Endothelial cell of umbilical vein (primary cell): ENCODE results near the gene NOD1. TPM values are rescaled to one million over a fixed set of nuclear protein-coding genes. Genes with fewer than 3 reads are reported as not detected.

Experiments used
- BruUV-seq: library from RNA; stranded (reverse); fragments of 400-500 nt; replicated peaks from 2 replicates; lab custom pipeline; 2021; lab: Mats Ljungman, UMichigan
- CTCF ChIA-PET: fragments of 300-600, 350-600 bp; sonication (Branson Sonifier 250); formaldehyde crosslinking; loops from one replicate; lab custom pipeline; 2021; ENCODE audit warnings: antibody characterized with exemption, inconsistent platforms; lab: Charles Lee
- POLR2A ChIA-PET: fragments of 300-600, 350-600 bp; sonication (Branson Sonifier 250); formaldehyde crosslinking; loops from one replicate; lab custom pipeline; 2021; ENCODE audit warnings: antibody characterized with exemption, inconsistent platforms; lab: Charles Lee
- DNase-seq: peaks from one replicate; pipeline ENCODE4 v3.0.0-alpha.2; 2011; ENCODE audit warnings: low read depth, low spot score
- FAIRE-seq: peaks from 2 replicates; lab custom pipeline; 2011; peaks lifted over from hg19 to GRCh38; lab: Jason Lieb, UNC
- H2AFZ ChIP-seq: 2 replicates; pipeline ENCODE4 v1.6.0; 2012; ENCODE audit warnings: low read depth, low read length, control low read depth, inconsistent platforms
- H3K27ac ChIP-seq: 2 replicates; pipeline ENCODE4 v1.5.1; 2011; ENCODE audit warnings: low read depth, mild to moderate bottlenecking, control low read depth, low read length, moderate library complexity; ENCODE audit not compliant: insufficient read depth
- H3K27me3 ChIP-seq, 2 experiments: 2 replicates each; pipeline versions ENCODE4 v1.6.0 to v1.6.1; 2011; ENCODE audit warnings: low read length in 2 of 2, mixed read lengths in 1 of 2; ENCODE audit not compliant: control insufficient read depth in 2 of 2, insufficient read depth in 2 of 2
- H3K36me3 ChIP-seq, 2 experiments: 2 replicates in 1 of 2; 3 replicates in 1 of 2; pipeline ENCODE4 v1.5.1; 2011; ENCODE audit warnings: low read length in 2 of 2, mild to moderate bottlenecking in 1 of 2, moderate library complexity in 1 of 2; ENCODE audit not compliant: control insufficient read depth in 2 of 2, insufficient read depth in 2 of 2; ENCODE audit errors: extremely low read depth in 1 of 2
- H3K4me1 ChIP-seq: 3 replicates; pipeline ENCODE4 v1.5.1; 2011; ENCODE audit warnings: mild to moderate bottlenecking, low read length; ENCODE audit not compliant: control insufficient read depth, insufficient read depth; ENCODE audit errors: extremely low read depth
- H3K4me2 ChIP-seq: 2 replicates; pipeline ENCODE4 v1.6.1; 2011; ENCODE audit warnings: low read length, control low read depth, mixed read lengths; ENCODE audit not compliant: insufficient read depth
- H3K4me3 ChIP-seq, 3 experiments: fragments of 200-600 bp in 1 of 3; sonication (generic), shearing (Covaris generic) in 1 of 3; replicated peaks in 1 of 3; 2 replicates each; pipeline ENCODE4 v1.5.1; 2011 to 2016; ENCODE audit warnings: control low read depth in 3 of 3, low read length in 3 of 3, mild to moderate bottlenecking in 2 of 3, inconsistent platforms in 1 of 3, low read depth in 1 of 3, moderate library complexity in 1 of 3; ENCODE audit not compliant: insufficient read depth in 1 of 3
- H3K79me2 ChIP-seq: 2 replicates; pipeline ENCODE4 v1.6.0; 2012; ENCODE audit warnings: low read length, inconsistent platforms; ENCODE audit not compliant: control insufficient read depth, insufficient read depth
- H3K9ac ChIP-seq: replicated peaks from 2 replicates; pipeline ENCODE3; 2011; ENCODE audit warnings: low read length, control low read depth; ENCODE audit not compliant: insufficient read depth; ENCODE audit errors: extremely low read depth
- H3K9me1 ChIP-seq: replicated peaks from 3 replicates; pipeline ENCODE4 v1.6.0; 2011; ENCODE audit warnings: mild to moderate bottlenecking, low read length; ENCODE audit not compliant: control insufficient read depth, insufficient read depth; ENCODE audit errors: extremely low read depth
- H3K9me3 ChIP-seq: replicated peaks from 2 replicates; pipeline ENCODE4 v1.5.1; 2012; ENCODE audit warnings: low read length, inconsistent platforms; ENCODE audit not compliant: control insufficient read depth, insufficient read depth
- H4K20me1 ChIP-seq: replicated peaks from 2 replicates; pipeline ENCODE3; 2011; ENCODE audit warnings: mild to moderate bottlenecking, low read length; ENCODE audit not compliant: control insufficient read depth, insufficient read depth; ENCODE audit errors: extremely low read depth
- CTCF ChIP-seq, 2 donors: IDR thresholded peaks; 1 replicate in 1 of 2; 2 replicates in 1 of 2; pipeline ENCODE4 v1.5.1; 2011; ENCODE audit warnings: low read length in 2 of 2, mild to moderate bottlenecking in 2 of 2, moderate library complexity in 2 of 2, control low read depth in 1 of 2, inconsistent platforms in 1 of 2, low read depth in 1 of 2; ENCODE audit not compliant: insufficient read depth in 1 of 2; ENCODE audit errors: extremely low read depth in 1 of 2
- EZH2 ChIP-seq: IDR thresholded peaks from 2 replicates; pipeline ENCODE4 v1.6.1; 2012; ENCODE audit warnings: borderline replicate concordance, low read depth, mild to moderate bottlenecking, moderate library complexity, low read length, inconsistent platforms; ENCODE audit not compliant: severe bottlenecking
- FOS ChIP-seq: IDR thresholded peaks from 2 replicates; pipeline ENCODE4 v1.6.1; 2011; ENCODE audit warnings: mild to moderate bottlenecking, low read length, moderate library complexity, borderline replicate concordance; ENCODE audit not compliant: insufficient read depth
- GATA2 ChIP-seq: IDR thresholded peaks from 2 replicates; pipeline ENCODE4 v1.7.0; 2011; ENCODE audit warnings: low read depth, mild to moderate bottlenecking, moderate library complexity, mixed read lengths, low read length; ENCODE audit not compliant: insufficient read length, insufficient read depth
- JUN ChIP-seq: IDR thresholded peaks from 2 replicates; pipeline ENCODE4 v1.6.1; 2011; ENCODE audit warnings: borderline replicate concordance, low read depth; ENCODE audit not compliant: insufficient read length, insufficient read depth
- MAX ChIP-seq: IDR thresholded peaks from 2 replicates; pipeline ENCODE4 v1.6.1; 2011; ENCODE audit not compliant: insufficient read depth, insufficient read length
- MYC ChIP-seq: IDR thresholded peaks from one replicate; pipeline ENCODE4 v1.6.1; 2011; ENCODE audit warnings: mild to moderate bottlenecking, low read depth, low read length
- POLR2A ChIP-seq: IDR thresholded peaks from 2 replicates; pipeline ENCODE4 v1.6.1; 2012; ENCODE audit warnings: low read depth, mild to moderate bottlenecking, control low read depth, low read length
- POLR2AphosphoS5 ChIP-seq: IDR thresholded peaks from 2 replicates; pipeline ENCODE4 v1.6.1; 2012; ENCODE audit warnings: low read depth, mild to moderate bottlenecking, control low read depth, low read length, moderate library complexity; ENCODE audit not compliant: insufficient read depth
- dilution Hi-C: fragments of 300-500 bp; cut with MboI; formaldehyde crosslinking; loops from one replicate; pipeline ENCODE4 v1.15.0; 2019; ENCODE audit warnings: low sequenced_read_pairs; ENCODE audit not compliant: extremely low pct_ligation_motif_present
- intact Hi-C: fragments of 100-400 bp; cut with micrococcal nuclease; formaldehyde crosslinking; loops from one replicate; pipeline ENCODE4 v1.10.0; 2022
- polyA plus RNA-seq, 4 experiments: library from polyadenylated mRNA; depleted of rRNA in 3 of 4; stranded (reverse) in 3 of 4; unstranded in 1 of 4; fragments of >200 nt; gene quantifications; 2 replicates each; pipeline versions ENCODE4 v1.2.1 to v1.2.3, GENCODE V29; 2011 to 2012; ENCODE audit warnings: missing spikeins in 1 of 4
- total RNA-seq: library from RNA; stranded (reverse); gene quantifications from 2 replicates; pipeline ENCODE4 v1.2.3, GENCODE V29; 2021

The NOD1 gene
- total and polyA plus RNA-seq, 2 donors (not counting 3 experiments of a cell fraction or from before 2014, with no cell fraction given): 22.1 to 39.2 TPM

GRCh38 chr7:30450983-30451497, 27.5 kb downstream of the NOD1 start:
- no peaks in the 10 kb centered on the region for H4K20me1 ChIP-seq
- no peak overlapping the region for H3K27ac ChIP-seq
- H3K36me3 ChIP-seq: peaks cover 14 to 74% of the 10 kb centered on the region in 2 experiments
- no peaks in the 10 kb centered on the region for H3K27me3 ChIP-seq
- DNase-seq (no peak), FAIRE-seq (no peak)
- BruUV-seq: no TSS peak
- H3K4me2 ChIP-seq: no peak overlapping the region
- no peak overlapping the region for H2AFZ ChIP-seq
- H3K79me2 ChIP-seq: no peaks in the 10 kb centered on the region
- H3K4me3 ChIP-seq: no peak overlapping the region
- ChIA-PET CTCF (interaction anchor here (1.0 kb wide), 1 partner anchor 175 kb away, joined by 3 read pairs; no protein-coding TSS in a partner anchor), POLR2A (no interaction called here)
- H3K4me1 ChIP-seq: no peaks in the 10 kb centered on the region
- no peaks in the 10 kb centered on the region for H3K9me1 ChIP-seq
- H3K9ac ChIP-seq: no peak overlapping the region
- dilution Hi-C loops (no loop called here), intact Hi-C loops (no loop called here)
- no peaks in the 10 kb centered on the region for H3K9me3 ChIP-seq
- TF ChIP-seq FOS (no peak), GATA2 (no peak), POLR2A (no peak), MAX (no peak), CTCF (IDR thresholded peaks at IDR 0.05; ENCODE audit: extremely low read depth in 1 of 2, insufficient read depth in 1 of 2, low read depth in 1 of 2, low read length in 2 of 2) (no peak), MYC (no peak), JUN (no peak), POLR2AphosphoS5 (no peak), EZH2 (no peak)
